PC-9 (cell line): Measurements from ENCODE around the gene PIK3R4. TPM values are rescaled to one million over a fixed set of nuclear protein-coding genes. Genes with fewer than 3 reads are reported as not detected.

Experiments used
- BruUV-seq: library from RNA; stranded (reverse); fragments of 400-500 nt; replicated peaks from 2 replicates; lab custom pipeline; 2021; lab: Mats Ljungman, UMichigan
- CTCF ChIA-PET: fragments of 300-600 bp; sonication (Branson Sonifier 250); formaldehyde crosslinking; loops from one replicate; lab custom pipeline; 2022; ENCODE audit warnings: antibody characterized with exemption; lab: Charles Lee
- POLR2A ChIA-PET: fragments of 300-600 bp; sonication (Branson Sonifier 250); formaldehyde crosslinking; loops from one replicate; lab custom pipeline; 2022; ENCODE audit warnings: antibody characterized with exemption; ENCODE audit not compliant: unreplicated experiment; lab: Charles Lee
- DNase-seq, 2 experiments: peaks; one replicate each; pipeline versions ENCODE4 v3.0.0 to v3.0.0-alpha.2; 2015 to 2022; ENCODE audit warnings: mixed read lengths in 1 of 2
- H2AFZ ChIP-seq: fragments of 200-600 bp; sonication (generic); 2 replicates; pipeline ENCODE4 v1.8.1; 2017; ENCODE audit warnings: antibody characterized with exemption
- H3F3A ChIP-seq: fragments of 200-600 bp; sonication (generic); 2 replicates; pipeline ENCODE4 v1.8.1; 2017; ENCODE audit warnings: antibody characterized with exemption, mild to moderate bottlenecking, low read depth; ENCODE audit not compliant: insufficient read depth
- H3K27ac ChIP-seq: fragments of 200-600 bp; sonication (generic); 2 replicates; pipeline ENCODE4 v1.6.1; 2016; ENCODE audit warnings: mixed run types
- H3K27me3 ChIP-seq: fragments of 200-600 bp; sonication (generic); 2 replicates; pipeline ENCODE4 v1.6.1; 2016; ENCODE audit warnings: low read depth, mixed run types; ENCODE audit not compliant: insufficient read depth
- H3K36me3 ChIP-seq: fragments of 200-600 bp; sonication (generic); 2 replicates; pipeline ENCODE4 v1.6.1; 2016; ENCODE audit warnings: low read depth, mixed run types
- H3K4me1 ChIP-seq: fragments of 200-600 bp; sonication (generic); replicated peaks from 2 replicates; pipeline ENCODE4 v1.6.1; 2016; ENCODE audit warnings: mixed run types; ENCODE audit not compliant: insufficient read depth
- H3K4me2 ChIP-seq: fragments of 200-600 bp; sonication (generic); 2 replicates; pipeline ENCODE4 v1.6.1; 2017; ENCODE audit warnings: mixed run types
- H3K4me3 ChIP-seq: fragments of 200-600 bp; sonication (generic); 2 replicates; pipeline ENCODE4 v1.6.1; 2016; ENCODE audit warnings: mixed run types
- H3K79me2 ChIP-seq: fragments of 200-600 bp; sonication (generic); 2 replicates; pipeline ENCODE4 v1.6.1; 2017; ENCODE audit warnings: low read depth, mixed run types
- H3K9me2 ChIP-seq: fragments of 200-600 bp; sonication (generic); 2 replicates; pipeline ENCODE4 v1.8.1; 2017; ENCODE audit warnings: mild to moderate bottlenecking; ENCODE audit not compliant: insufficient read depth
- H3K9me3 ChIP-seq: fragments of 200-600 bp; sonication (generic); 2 replicates; pipeline ENCODE4 v1.8.1; 2016; ENCODE audit warnings: low read depth; ENCODE audit not compliant: insufficient read depth
- H4K20me1 ChIP-seq: fragments of 200-600 bp; sonication (generic); 2 replicates; pipeline ENCODE4 v1.8.1; 2017; ENCODE audit not compliant: insufficient read depth
- CTCF ChIP-seq: fragments of 200-600 bp; sonication (generic); conservative IDR thresholded peaks from 2 replicates; pipeline ENCODE4 v1.6.1; 2017; ENCODE audit warnings: mixed run types, antibody characterized with exemption, mild to moderate bottlenecking, moderate library complexity
- EZH2 ChIP-seq: fragments of 200-600 bp; sonication (generic); IDR thresholded peaks from 2 replicates; pipeline ENCODE4 v1.8.0; 2017; ENCODE audit warnings: antibody characterized with exemption, low read depth
- intact Hi-C: fragments of 100-400 bp; cut with micrococcal nuclease; formaldehyde crosslinking; loops from one replicate; pipeline ENCODE4 v1.10.0; 2022; ENCODE audit not compliant: unreplicated experiment
- total RNA-seq: library from RNA; stranded (reverse); gene quantifications from 2 replicates; pipeline ENCODE4 v1.2.3, GENCODE V29; 2021

PIK3R4 gene
- total RNA-seq, 1 experiment from 2014 or later = 35.2 TPM

- BruUV-seq = no TSS peak
- Histone ChIP-seq H2AFZ (no peak overlapping the region), H3K9me2 (no peaks in the 10 kb centered on the region), H3K27me3 (no peaks in the 10 kb centered on the region), H3K27ac (no peak overlapping the region), H3F3A (no peaks in the 10 kb centered on the region; the same call in 1 of the 2 replicates), H3K4me3 (no peak overlapping the region), H3K4me1 (no peaks in the 10 kb centered on the region), H3K4me2 (no peak overlapping the region), H4K20me1 (0 out of 2 replicates have a peak, but pooled peaks cover 5% of the 10 kb centered on the region), H3K36me3 (peaks cover 9% of the 10 kb centered on the region; the same call in 1 of the 2 replicates), H3K79me2 (no peaks in the 10 kb centered on the region), H3K9me3 (no peaks in the 10 kb centered on the region)
- intact Hi-C loops = no loop called here
- DNase-seq = no peak
- ChIA-PET POLR2A (interaction anchor here (0.6 to 0.7 kb wide), 3 partner anchors 12 to 1939 kb away, joined by 3 to 7 read pairs (median 4); no protein-coding TSS in a partner anchor), CTCF (no interaction called here)
- TF ChIP-seq EZH2 = no peak
- no peak for TF ChIP-seq CTCF
These were observed 20.9 kb downstream of the PIK3R4 start for GRCh38 chr3:130725746-130726145.

- POLR2A ChIA-PET = no interaction called here
- CTCF ChIA-PET = no interaction called here
These were observed 31.0 kb downstream of the PIK3R4 start for GRCh38 chr3:130715616-130716015.

GRCh38 chr3:130712718-130713423 lies 33.8 kb downstream of the PIK3R4 start:
- no peak for TF ChIP-seq EZH2
- TF ChIP-seq CTCF = no peak
- Histone ChIP-seq H3K4me3 (no peak overlapping the region), H4K20me1 (no peaks in the 10 kb centered on the region; the same call in 1 of the 2 replicates), H3K27me3 (no peaks in the 10 kb centered on the region), H3K4me2 (no peak overlapping the region), H3K27ac (no peak overlapping the region), H3K9me3 (no peaks in the 10 kb centered on the region), H3K9me2 (no peaks in the 10 kb centered on the region), H3K4me1 (no peaks in the 10 kb centered on the region), H3F3A (no peaks in the 10 kb centered on the region), H3K36me3 (0 out of 2 replicates have a peak, but pooled peaks cover 11% of the 10 kb centered on the region), H3K79me2 (no peaks in the 10 kb centered on the region), H2AFZ (no peak overlapping the region)
- intact Hi-C loops = no loop called here
- POLR2A ChIA-PET = interaction anchor here (0.7 kb wide), 1 partner anchor 13 kb away, joined by 4 read pairs; no protein-coding TSS in a partner anchor
- BruUV-seq = no TSS peak
- DNase-seq = no peak
- CTCF ChIA-PET = no interaction called here

More at GRCh38 chr3:130715616-130716015, 31.0 kb downstream of the PIK3R4 start:
- Histone ChIP-seq H3K9me2 (no peaks in the 10 kb centered on the region), H2AFZ (no peak overlapping the region), H3K4me3 (no peak overlapping the region), H3K79me2 (no peaks in the 10 kb centered on the region), H3K9me3 (no peaks in the 10 kb centered on the region), H3F3A (no peaks in the 10 kb centered on the region), H4K20me1 (no peaks in the 10 kb centered on the region; the same call in 1 of the 2 replicates), H3K27ac (no peak overlapping the region), H3K4me1 (no peaks in the 10 kb centered on the region), H3K4me2 (no peak overlapping the region), H3K36me3 (0 out of 2 replicates have a peak, but pooled peaks cover 11% of the 10 kb centered on the region), H3K27me3 (no peaks in the 10 kb centered on the region)
- intact Hi-C loops = no loop called here
- no peak for DNase-seq
- no peak for TF ChIP-seq CTCF
- no peak for TF ChIP-seq EZH2
- no TSS peak for BruUV-seq
